Measurements from ENCODE around the gene KCNQ1.

KCNQ1 gene

GRCh38 chr11:2651054-2651617, 206.3 kb downstream of the KCNQ1 start:
- Histone ChIP-seq H3K27ac (ENCODE audit: low read depth, low read length) (no peak overlapping the region), H3K9me3 (ENCODE audit: control insufficient read depth, insufficient read depth, low read depth, low read length) (peaks cover 95% of the 10 kb centered on the region), H3K9ac (ENCODE audit: low read length) (no peak overlapping the region), H3K4me1 (ENCODE audit: control insufficient read depth, insufficient read depth, low read length) (no peaks in the 10 kb centered on the region), H3K36me3 (ENCODE audit: control insufficient read depth, insufficient read depth, low read length) (no peaks in the 10 kb centered on the region), H3K27me3 (ENCODE audit: control insufficient read depth, insufficient read depth, low read length) (peaks cover 43% of the 10 kb centered on the region; the same call in 1 of the 2 replicates), H3K4me3 (ENCODE audit: low read depth, low read length) (no peak overlapping the region)

GRCh38 chr11:2651826-2652271, 207.0 kb downstream of the KCNQ1 start:
- Histone ChIP-seq H3K4me1 (ENCODE audit: control insufficient read depth, insufficient read depth, low read length) (no peaks in the 10 kb centered on the region), H3K27me3 (ENCODE audit: control insufficient read depth, insufficient read depth, low read length) (peaks cover 43% of the 10 kb centered on the region; the same call in 1 of the 2 replicates), H3K27ac (ENCODE audit: low read depth, low read length) (no peak overlapping the region), H3K36me3 (ENCODE audit: control insufficient read depth, insufficient read depth, low read length) (no peaks in the 10 kb centered on the region), H3K4me3 (ENCODE audit: low read depth, low read length) (no peak overlapping the region), H3K9ac (ENCODE audit: low read length) (no peak overlapping the region), H3K9me3 (ENCODE audit: control insufficient read depth, insufficient read depth, low read depth, low read length) (peaks cover 94% of the 10 kb centered on the region)

DNA sequence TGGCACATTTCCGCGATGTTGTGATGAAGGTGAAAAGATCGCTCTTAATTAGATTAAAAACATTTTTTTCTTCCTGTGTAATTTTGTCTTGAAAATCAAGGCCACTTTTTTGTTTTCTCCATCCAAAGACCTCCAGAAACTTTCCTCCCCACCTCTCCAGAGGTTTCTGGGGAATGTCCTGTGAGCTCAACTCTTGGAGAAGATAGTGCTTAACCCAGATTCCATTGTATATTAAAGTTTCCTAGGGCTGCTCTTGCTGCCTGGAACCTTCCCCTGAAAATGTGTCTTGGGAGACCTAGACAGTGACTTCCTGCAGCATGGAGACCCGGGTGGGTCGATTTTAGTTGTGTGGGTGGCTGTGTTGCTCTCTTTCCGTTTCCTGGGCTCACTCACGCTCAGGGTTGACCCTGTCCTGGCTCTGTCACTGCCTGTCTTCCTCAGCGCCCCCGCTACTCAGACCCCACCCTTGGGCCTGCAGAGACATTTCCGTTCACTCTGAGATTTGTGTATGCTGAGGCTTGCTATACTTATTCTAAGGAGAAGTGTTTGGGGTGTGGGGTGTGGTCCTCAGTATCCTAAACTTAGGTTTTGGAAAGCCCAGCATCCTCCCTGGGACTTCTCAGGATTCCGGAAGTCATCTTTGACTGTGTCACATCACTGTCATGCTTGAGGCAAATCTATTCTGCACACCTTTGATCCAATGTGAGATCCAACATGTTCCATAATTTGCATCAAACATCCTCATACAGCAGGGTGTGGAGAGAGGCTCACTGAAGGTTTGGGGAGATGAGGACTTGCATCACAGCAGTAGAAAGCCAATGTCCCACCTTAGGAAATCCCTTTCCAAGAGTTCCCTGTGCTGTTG, 207.8 kb downstream of the KCNQ1 start:
- Histone ChIP-seq H3K27me3 (ENCODE audit: control insufficient read depth, insufficient read depth, low read length) (peaks cover 48% of the 10 kb centered on the region), H3K4me3 (ENCODE audit: low read depth, low read length) (no peak overlapping the region), H3K9ac (ENCODE audit: low read length) (no peak overlapping the region), H3K4me1 (ENCODE audit: control insufficient read depth, insufficient read depth, low read length) (no peaks in the 10 kb centered on the region), H3K36me3 (ENCODE audit: control insufficient read depth, insufficient read depth, low read length) (no peaks in the 10 kb centered on the region), H3K27ac (ENCODE audit: low read depth, low read length) (no peak overlapping the region), H3K9me3 (ENCODE audit: control insufficient read depth, insufficient read depth, low read depth, low read length) (peaks cover 93% of the 10 kb centered on the region)

DNA sequence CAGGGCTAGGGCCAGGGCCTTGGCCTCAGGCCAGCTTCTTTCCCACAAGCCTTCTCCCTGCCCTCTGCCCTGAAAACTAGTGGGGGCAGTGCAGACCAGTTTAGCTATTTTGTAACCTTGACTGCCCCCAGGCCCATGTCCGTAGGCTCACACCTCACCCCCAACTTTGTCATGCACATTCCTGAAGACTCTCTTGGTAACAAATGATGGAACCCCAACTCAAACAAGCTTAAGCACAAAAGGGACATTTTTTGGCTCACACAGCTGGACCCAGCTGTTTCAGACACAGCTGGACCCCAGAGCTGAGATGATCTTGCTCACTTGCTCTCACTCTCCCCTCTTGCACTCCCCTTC, 208.4 kb downstream of the KCNQ1 start:
- H3K9me3 ChIP-seq (ENCODE audit: control insufficient read depth, insufficient read depth, low read depth, low read length), result peaks cover 93% of the 10 kb centered on the region
- H3K9ac ChIP-seq (ENCODE audit: low read length), result no peak overlapping the region
- no peak overlapping the region for H3K4me3 ChIP-seq (ENCODE audit: low read depth, low read length)
- peaks cover 52% of the 10 kb centered on the region for H3K27me3 ChIP-seq (ENCODE audit: control insufficient read depth, insufficient read depth, low read length)
- no peaks in the 10 kb centered on the region for H3K36me3 ChIP-seq (ENCODE audit: control insufficient read depth, insufficient read depth, low read length)
- H3K4me1 ChIP-seq (ENCODE audit: control insufficient read depth, insufficient read depth, low read length), result no peaks in the 10 kb centered on the region
- H3K27ac ChIP-seq (ENCODE audit: low read depth, low read length), result no peak overlapping the region

DNA sequence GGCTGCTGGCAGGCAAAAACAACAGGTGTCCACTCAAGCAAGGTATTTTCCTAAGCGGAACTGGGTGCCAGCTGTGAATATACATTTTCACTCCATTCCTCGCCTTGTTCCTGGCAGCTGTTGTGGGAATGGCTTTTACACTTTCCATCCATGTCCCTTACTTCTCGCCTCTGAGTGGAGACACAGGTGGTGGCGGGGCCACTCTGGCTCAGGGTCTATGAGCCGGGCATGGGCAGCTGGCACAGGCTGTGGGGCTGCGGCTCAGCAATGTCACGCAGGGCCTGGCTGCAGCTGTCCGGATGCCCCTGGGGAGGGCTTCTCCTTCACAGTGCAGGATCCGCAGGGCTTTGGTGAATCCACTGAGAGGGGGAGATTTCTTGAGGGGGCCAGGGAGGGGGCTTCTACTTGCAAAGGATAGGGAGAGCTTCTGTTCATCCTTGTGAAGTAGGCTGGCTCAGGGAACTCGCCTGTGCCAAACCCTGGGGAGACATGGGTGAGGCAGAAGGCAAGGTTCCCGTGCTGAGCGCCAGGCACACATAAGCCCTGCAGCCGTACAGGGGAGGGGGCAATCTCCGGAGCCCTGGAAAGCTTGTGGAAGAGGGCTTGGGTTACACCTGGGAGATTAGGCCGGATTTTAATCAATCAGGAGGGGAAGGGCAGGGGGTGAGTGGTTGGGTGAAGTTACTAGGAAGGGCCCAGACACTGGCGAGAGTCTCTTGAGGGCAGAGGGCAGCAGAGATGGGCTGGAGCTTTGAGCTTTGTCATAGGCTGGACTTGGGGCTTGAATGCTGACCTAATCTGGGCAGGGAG, 209.3 kb downstream of the KCNQ1 start:
- Histone ChIP-seq H3K36me3 (ENCODE audit: control insufficient read depth, insufficient read depth, low read length) (no peaks in the 10 kb centered on the region), H3K4me3 (ENCODE audit: low read depth, low read length) (no peak overlapping the region), H3K27me3 (ENCODE audit: control insufficient read depth, insufficient read depth, low read length) (peaks cover 52% of the 10 kb centered on the region), H3K27ac (ENCODE audit: low read depth, low read length) (no peak overlapping the region), H3K4me1 (ENCODE audit: control insufficient read depth, insufficient read depth, low read length) (no peaks in the 10 kb centered on the region), H3K9ac (ENCODE audit: low read length) (no peak overlapping the region), H3K9me3 (ENCODE audit: control insufficient read depth, insufficient read depth, low read depth, low read length) (peaks cover 94% of the 10 kb centered on the region)

DNA sequence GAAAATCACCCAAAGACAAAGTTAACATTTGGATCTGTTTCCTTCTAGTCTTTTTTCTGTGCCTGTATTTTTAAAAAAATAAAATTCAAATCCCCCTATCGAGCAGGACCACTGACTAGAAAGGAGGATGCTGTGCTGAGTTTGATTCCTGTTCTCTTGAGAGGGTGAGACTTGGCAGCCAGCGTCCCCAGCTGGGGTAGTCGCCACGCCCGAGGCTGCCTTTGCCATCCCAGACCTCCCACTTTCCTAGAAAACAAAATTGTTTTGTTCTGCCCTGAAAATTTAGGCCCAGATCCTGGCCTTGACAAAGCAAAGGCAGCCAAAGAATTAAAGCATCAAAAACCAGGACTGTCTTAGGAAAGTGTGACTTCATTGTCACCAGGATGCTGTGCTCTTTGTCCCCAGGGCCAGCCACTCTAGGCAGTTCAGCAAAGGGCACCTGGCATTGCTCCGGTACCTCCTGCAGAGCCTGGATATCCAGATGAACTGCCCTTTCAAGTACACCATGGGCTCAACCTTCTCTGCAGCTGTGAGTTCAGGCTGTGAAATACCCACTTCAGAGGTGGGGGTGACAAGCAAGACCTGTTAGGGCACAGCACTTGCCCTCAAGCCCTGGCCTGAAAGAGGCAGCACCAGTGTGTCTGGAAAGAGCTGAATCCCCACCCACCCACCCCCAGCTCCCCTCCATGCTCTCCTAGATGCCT, 210.4 kb downstream of the KCNQ1 start:
- Histone ChIP-seq H3K27me3 (ENCODE audit: control insufficient read depth, insufficient read depth, low read length) (peaks cover 52% of the 10 kb centered on the region), H3K4me3 (ENCODE audit: low read depth, low read length) (no peak overlapping the region), H3K36me3 (ENCODE audit: control insufficient read depth, insufficient read depth, low read length) (no peaks in the 10 kb centered on the region)

GRCh38 chr11:2655834-2656622, 211.2 kb downstream of the KCNQ1 start:
- peaks cover 43% of the 10 kb centered on the region for H3K27me3 ChIP-seq (ENCODE audit: control insufficient read depth, insufficient read depth, low read length)
- peaks cover 94% of the 10 kb centered on the region for H3K9me3 ChIP-seq (ENCODE audit: control insufficient read depth, insufficient read depth, low read depth, low read length)

More for the DNA sequence above, 210.4 kb downstream of the KCNQ1 start:
- no peak overlapping the region for H3K27ac ChIP-seq (ENCODE audit: low read depth, low read length)
- H3K9me3 ChIP-seq (ENCODE audit: control insufficient read depth, insufficient read depth, low read depth, low read length), result peaks cover 94% of the 10 kb centered on the region
- H3K9ac ChIP-seq (ENCODE audit: low read length), result no peak overlapping the region
- H3K4me1 ChIP-seq (ENCODE audit: control insufficient read depth, insufficient read depth, low read length), result no peaks in the 10 kb centered on the region

DNA sequence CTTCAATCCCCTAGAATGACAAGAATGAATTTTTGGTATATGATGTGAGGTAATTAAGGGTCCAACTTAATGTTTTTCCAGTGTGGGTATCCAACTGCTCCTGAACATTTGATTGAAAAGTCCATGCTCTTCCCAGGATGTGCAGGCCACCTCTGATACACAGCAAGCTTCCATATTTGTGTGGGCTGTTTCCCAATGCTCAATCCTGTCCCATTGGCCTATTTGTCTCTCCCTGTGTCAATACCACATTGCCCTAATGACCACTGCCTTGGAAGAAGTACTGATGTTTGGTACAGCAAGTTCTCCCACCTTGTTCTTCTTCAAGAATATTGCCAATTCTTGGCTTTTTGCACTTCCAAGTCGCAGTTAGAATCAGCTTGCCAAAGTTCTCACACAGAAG, 212.1 kb downstream of the KCNQ1 start:
- Histone ChIP-seq H3K27ac (ENCODE audit: low read depth, low read length) (no peak overlapping the region), H3K36me3 (ENCODE audit: control insufficient read depth, insufficient read depth, low read length) (no peaks in the 10 kb centered on the region), H3K9ac (ENCODE audit: low read length) (no peak overlapping the region), H3K4me3 (ENCODE audit: low read depth, low read length) (no peak overlapping the region), H3K9me3 (ENCODE audit: control insufficient read depth, insufficient read depth, low read depth, low read length) (peaks cover 94% of the 10 kb centered on the region), H3K27me3 (ENCODE audit: control insufficient read depth, insufficient read depth, low read length) (peaks cover 36% of the 10 kb centered on the region), H3K4me1 (ENCODE audit: control insufficient read depth, insufficient read depth, low read length) (no peaks in the 10 kb centered on the region)

More at GRCh38 chr11:2655834-2656622, 211.2 kb downstream of the KCNQ1 start:
- Histone ChIP-seq H3K4me3 (ENCODE audit: low read depth, low read length) (no peak overlapping the region), H3K4me1 (ENCODE audit: control insufficient read depth, insufficient read depth, low read length) (no peaks in the 10 kb centered on the region), H3K27ac (ENCODE audit: low read depth, low read length) (no peak overlapping the region), H3K36me3 (ENCODE audit: control insufficient read depth, insufficient read depth, low read length) (no peaks in the 10 kb centered on the region), H3K9ac (ENCODE audit: low read length) (no peak overlapping the region)

DNA sequence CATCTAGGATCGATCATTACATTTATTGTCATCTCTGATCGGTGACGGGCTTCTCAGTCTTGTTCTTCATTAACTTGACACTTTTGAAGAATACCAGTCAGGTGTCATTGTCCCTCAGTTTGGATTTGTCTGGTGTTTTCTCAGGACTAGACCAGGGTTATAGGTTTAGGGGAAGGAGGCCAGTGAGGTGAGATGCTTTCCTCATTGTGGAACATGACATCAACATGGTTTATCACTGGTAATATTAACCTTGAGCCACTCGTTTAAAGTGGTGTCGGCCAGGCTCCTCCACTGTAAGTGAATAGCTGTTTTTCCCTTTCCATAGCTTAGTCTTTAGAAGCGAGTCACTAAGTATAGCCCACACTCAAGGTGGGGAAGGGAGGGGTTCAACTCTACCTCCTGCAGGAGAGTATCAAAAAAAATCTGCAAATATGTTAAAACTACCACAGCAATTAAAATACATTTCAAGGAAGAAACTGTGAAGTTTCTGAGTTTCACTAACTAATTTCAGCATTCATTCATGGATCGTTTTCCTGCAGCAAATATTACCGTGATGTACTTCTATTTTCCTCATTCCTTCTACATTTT, 213.0 kb downstream of the KCNQ1 start:
- peaks cover 91% of the 10 kb centered on the region for H3K9me3 ChIP-seq (ENCODE audit: control insufficient read depth, insufficient read depth, low read depth, low read length)

More for the DNA sequence above, 213.0 kb downstream of the KCNQ1 start:
- no peak overlapping the region for H3K4me3 ChIP-seq (ENCODE audit: low read depth, low read length)
- peaks cover 32% of the 10 kb centered on the region for H3K27me3 ChIP-seq (ENCODE audit: control insufficient read depth, insufficient read depth, low read length)
- H3K4me1 ChIP-seq (ENCODE audit: control insufficient read depth, insufficient read depth, low read length), result no peaks in the 10 kb centered on the region
- H3K9ac ChIP-seq (ENCODE audit: low read length), result no peak overlapping the region
- H3K27ac ChIP-seq (ENCODE audit: low read depth, low read length), result no peak overlapping the region
- 0 out of 2 replicates have a peak, but pooled peaks cover under 1% of the 10 kb centered on the region for H3K36me3 ChIP-seq (ENCODE audit: control insufficient read depth, insufficient read depth, low read length)
